GM12801 (cell line): ENCODE results near the gene PRND.

Source experiments
- CTCF ChIP-seq: IDR thresholded peaks from one replicate; pipeline ENCODE4 v1.5.1; 2011; ENCODE audit warnings: control low read depth; ENCODE audit not compliant: insufficient read length; ENCODE audit errors: extremely low read depth

PRND gene

GRCh38 chr20:4683261-4683660, 38.4 kb upstream of the PRND start:
- no peak for TF ChIP-seq CTCF

GRCh38 chr20:4684837-4685413, 36.8 kb upstream of the PRND start:
- TF ChIP-seq CTCF = no peak

GRCh38 chr20:4685923-4686221, 35.8 kb upstream of the PRND start:
- TF ChIP-seq CTCF = no peak

- no peak for TF ChIP-seq CTCF
Measured at GRCh38 chr20:4688305-4688704, 33.4 kb upstream of the PRND start.

GRCh38 chr20:4689220-4689619, 32.5 kb upstream of the PRND start:
- TF ChIP-seq CTCF = no peak

GRCh38 chr20:4691753-4692152, 30.0 kb upstream of the PRND start:
- TF ChIP-seq CTCF = no peak

- no peak for TF ChIP-seq CTCF
Measured at GRCh38 chr20:4694076-4694475, 27.6 kb upstream of the PRND start.

- no peak for TF ChIP-seq CTCF
Measured at GRCh38 chr20:4697189-4697830, 24.4 kb upstream of the PRND start.
